CD4-positive, alpha-beta T cell treated with Interleukin-17A for 1 hour (primary cell): ENCODE data around the gene UBE2O.

ENCODE experiments used
- DNase-seq: peaks from one replicate; pipeline ENCODE4 v3.0.0-alpha.2; 2020

Gene UBE2O

GRCh38 chr17:76437467-76438402 lies 15.2 kb downstream of the UBE2O start:
- DNase-seq, result no peak

DNA sequence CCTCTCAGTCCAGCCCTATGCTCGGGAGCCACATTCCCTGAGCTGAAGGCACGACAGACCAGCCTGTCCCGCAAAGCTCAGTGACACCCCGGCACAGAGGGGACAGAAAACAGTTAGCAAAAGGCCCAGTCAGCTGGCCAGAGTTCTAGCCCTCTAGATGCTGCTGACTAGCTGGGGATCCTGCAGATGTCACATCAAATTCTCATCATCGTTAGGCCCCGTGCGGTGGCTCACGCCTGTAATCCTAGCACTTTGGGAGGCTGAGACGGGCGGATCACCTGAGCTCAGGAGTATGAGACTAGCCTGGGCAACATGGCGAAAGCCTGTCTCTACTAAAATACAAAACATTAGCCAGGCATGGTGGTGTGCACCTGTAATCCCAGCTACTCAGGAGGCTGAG lies 17.2 kb downstream of the UBE2O start:
- no peak for DNase-seq

- DNase-seq, result no peak
These were observed 18.1 kb downstream of the UBE2O start for GRCh38 chr17:76434870-76435269.

GRCh38 chr17:76433693-76434092 lies 19.3 kb downstream of the UBE2O start:
- no peak for DNase-seq

GRCh38 chr17:76432712-76433336 lies 20.1 kb downstream of the UBE2O start:
- DNase-seq, result peak; percentile 8

- DNase-seq, result no peak
These were observed 20.9 kb downstream of the UBE2O start for GRCh38 chr17:76432004-76432403.

DNA sequence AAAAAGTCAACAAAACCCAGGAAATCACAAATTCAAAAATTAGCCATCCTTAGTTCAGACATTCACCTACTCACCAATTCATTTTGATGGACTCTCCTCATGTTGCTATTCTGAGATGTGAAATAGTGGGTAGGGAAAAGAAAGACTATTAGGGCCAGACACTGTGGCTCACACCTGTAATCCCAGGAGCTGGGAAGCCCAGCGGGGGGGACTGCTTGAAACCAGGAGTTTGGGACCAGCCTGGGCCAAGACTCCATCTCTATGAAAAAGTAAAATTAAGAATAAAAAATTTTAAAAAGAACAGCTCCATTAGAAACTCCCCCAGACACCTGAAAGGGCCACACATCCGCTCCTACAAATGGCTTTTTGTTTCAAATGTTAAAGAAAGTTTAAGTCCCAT lies 21.4 kb downstream of the UBE2O start:
- no peak for DNase-seq

DNA sequence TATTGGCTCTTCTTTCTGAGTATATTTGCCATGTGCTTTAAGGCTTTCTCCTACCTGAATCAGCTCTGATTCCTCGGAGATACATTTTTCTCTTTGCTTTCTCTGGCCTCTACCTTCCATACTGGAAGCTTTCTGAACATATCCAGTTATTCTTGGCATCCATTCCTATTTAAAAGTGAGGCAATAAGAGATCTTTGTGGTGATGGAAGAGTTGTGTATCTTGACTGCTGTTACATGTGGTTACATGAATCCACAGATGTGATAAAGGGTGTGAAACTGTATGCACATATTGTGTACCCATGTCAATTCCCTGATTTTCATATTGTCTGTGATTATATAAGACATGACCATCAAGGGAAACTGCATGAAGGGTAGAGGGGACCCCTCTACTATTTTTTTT lies 24.4 kb downstream of the UBE2O start:
- DNase-seq, result no peak

GRCh38 chr17:76427501-76428231 lies 25.3 kb downstream of the UBE2O start:
- no peak for DNase-seq

DNA sequence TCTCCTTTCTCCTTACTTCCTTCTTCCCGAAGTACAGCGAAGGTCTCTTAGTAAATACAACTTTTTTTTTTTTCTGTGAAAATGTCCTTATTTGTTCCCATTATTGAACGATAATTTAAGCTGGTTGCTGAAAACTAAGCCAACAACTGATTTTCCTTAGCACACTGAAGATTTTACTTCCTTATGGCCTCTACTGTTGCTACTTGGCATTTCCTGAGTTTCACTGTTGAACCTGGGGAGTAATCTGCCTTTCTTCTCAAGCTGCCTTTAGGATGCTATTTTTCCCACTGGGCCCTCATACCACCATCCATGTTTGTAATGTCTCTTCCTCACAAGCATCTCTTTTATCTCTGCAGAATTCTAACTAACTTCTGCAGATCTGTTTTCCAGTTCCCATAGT lies 26.1 kb downstream of the UBE2O start:
- no peak for DNase-seq

DNA sequence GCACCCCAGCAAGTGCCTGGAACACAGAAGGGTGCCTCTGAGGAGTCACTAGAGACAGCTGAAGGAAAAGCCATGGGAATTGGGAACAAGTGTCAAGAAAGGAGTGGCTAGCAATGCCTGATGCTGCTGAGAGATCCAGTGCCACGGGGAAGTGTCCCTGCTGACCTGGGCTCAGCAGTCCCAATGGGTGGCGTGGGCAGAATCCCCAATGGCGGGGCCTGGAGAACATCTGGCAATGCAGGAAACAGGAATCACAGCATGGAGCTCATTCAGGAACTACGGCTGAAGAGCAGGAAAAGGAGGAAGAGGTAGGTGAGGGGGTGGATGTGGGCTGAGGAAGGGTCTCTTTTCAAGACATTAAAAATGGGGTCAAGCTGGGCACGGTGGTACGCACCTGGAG lies 30.1 kb downstream of the UBE2O start:
- no peak for DNase-seq

DNA sequence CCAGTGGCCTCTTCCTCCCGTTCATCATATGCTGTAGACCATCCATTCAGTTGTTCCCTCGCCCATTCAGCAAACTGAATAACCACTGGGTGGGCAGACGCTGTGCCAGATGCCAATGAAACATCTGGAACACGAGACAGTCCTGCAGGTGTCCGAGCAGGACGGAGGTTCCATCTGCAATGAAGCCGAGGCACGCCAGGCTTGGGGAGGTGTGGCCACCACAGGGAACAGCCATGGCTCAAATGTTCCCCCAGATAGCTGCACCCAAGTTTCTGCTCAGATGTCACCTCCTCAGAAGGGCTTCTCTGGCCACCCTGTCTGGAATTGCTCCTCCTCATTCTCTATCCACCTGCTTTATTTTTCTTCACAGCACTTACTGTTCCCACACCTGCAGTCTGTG lies 30.5 kb downstream of the UBE2O start:
- no peak for DNase-seq

DNA sequence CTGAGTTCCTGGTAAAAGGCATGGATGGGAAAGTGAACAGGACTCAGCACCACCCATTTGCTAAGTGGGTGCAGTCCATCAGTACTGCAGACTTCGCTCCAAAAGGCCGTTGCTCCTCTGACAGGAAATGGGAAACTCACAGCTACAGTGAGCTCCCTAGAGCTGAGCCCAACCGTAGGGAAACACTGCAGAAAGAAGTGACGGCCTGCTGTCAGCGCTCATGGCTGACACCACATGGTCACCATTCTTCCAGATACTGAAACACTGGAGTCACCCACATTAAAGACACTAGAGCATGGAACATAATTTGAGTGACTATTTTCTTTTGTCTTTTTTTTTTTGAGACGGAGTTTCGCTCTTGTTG lies 31.9 kb downstream of the UBE2O start:
- DNase-seq, result no peak

DNA sequence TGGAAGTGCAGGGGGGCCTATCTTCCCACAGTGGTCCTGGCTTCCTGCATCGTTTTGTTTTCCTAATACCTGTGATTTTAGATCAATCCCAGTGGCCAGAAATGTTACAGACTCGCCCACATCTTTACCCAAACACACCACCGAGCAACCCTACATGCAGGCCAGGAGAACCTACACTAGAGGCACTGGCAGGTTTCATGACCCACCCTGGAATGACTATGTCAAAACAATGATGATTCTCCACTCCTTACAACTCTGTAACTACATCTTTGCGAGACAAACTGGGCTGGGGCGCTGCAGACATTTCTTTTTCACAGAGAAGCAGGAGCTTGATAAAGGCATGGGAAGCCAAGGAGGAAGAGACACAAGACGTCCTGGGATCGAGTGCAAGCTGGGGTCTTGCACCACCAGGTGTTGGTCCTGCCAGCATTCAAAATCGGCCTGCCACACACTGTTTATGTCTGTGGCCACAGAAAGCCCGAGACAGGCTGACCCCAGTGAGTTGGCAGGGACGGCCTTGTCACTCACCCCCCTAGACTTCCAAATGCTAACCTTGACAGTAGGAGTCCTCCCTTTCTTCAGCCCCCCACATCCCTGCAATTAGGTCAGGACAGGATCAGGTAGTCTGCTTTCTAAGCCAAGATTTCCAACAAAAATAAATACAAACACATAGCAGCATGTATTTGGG lies 32.5 kb downstream of the UBE2O start:
- no peak for DNase-seq

- DNase-seq, result no peak
These were observed 33.2 kb downstream of the UBE2O start for GRCh38 chr17:76419576-76420260.

GRCh38 chr17:76417499-76418143 lies 35.3 kb downstream of the UBE2O start:
- DNase-seq, result no peak

DNA sequence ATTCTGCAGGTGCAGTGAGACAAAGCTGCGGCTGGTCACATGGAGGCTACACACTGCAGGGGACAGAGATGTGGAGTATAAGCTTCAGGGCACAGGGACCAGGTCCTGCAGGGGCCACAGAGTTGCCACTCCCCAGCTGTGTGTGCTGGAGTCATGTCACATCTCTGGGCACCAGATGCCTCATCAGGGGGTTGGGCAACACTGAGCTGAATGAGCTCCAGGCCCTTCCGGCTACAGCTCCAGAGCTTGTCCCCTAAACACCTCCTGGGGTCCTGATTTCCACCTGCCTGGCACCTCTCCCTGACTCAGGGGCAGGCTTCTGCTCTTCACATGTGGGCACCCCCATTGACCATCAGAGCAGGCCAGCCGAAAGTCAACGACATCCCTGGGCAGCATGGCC lies 36.1 kb downstream of the UBE2O start:
- DNase-seq, result no peak

DNA sequence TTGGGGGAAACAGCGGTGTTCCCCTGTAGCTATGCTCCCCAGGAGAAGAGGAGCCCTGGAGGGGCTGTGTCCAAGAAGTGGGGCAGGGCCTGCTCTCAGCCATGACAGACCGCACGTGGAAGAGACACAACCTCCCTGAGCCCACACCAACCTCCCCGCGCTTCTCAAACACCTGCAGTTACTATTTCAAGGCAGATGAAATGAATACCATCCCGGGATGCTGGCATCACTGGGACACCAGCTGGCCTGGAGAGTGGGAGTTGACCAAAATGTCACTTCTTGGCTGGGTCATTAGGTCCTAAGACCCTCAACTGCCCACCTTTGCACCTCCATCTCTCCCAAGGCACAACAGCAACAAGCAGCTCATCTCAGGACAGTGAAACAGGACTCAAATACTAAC lies 36.5 kb downstream of the UBE2O start:
- no peak for DNase-seq

- DNase-seq, result no peak
These were observed 37.2 kb downstream of the UBE2O start for GRCh38 chr17:76415786-76416185.

DNA sequence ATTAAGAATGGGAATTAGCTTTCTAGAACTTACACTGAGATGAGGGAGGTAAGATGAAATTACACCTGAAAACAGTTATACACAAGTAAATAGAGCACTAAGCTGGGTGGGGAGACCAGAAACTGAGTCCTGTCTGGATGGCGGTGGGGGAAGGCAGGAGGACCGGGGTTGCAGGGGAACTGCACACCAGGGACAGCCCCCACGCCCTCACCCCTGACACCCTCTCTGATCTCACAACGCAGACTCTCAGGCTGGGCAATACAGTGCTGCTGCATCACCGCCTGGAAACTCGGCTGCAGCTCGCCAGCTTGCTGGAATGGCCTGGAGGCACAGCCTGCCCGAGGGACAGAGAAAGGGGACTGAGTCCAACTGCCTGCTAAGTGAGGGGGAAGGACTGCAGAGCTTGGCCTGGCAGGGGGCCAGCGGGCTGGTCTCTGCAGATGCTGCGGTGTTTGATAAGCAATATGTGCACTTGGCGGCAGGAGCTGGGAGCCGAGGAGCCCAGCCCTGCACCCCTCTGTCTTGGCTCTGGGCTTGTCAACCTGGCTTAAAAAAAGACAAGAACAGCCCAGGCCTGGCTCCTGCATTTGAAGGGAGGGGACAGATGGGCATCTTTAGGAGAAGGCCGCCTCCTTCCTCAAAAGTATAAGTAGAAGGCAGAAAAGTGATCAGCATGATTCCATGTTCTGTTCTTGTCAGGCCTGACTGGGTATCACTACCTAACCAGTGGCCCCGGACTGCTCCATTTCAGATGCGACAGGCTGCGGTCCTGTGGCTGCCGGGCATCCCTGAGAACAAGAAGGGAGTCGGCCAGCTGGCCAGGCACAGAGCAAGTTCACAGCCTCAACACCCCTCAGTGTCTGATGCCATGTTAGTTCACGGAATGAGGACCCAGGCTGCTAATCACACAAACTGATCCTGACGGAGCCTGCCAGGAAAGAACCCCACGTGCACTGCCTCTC lies 38.3 kb downstream of the UBE2O start:
- no peak for DNase-seq

GRCh38 chr17:76411247-76411646 lies 41.7 kb downstream of the UBE2O start:
- no peak for DNase-seq
